T-helper 17 cell (primary cell): ENCODE measurements around the gene VSIG10L2. TPM values are rescaled to one million over a fixed set of nuclear protein-coding genes. Genes with fewer than 3 reads are reported as not detected.

ENCODE experiments used
- ATAC-seq: fragments of 150-1000 bp; cut with Tn5 transposase; 2 replicates; pipeline ENCODE4 v1.10.0; 2021; ENCODE audit warnings: mild to moderate bottlenecking, moderate library complexity
- DNase-seq, 3 donors: peaks; one replicate each; pipeline versions ENCODE4 v3.0.0 to v3.0.0-alpha.2; 2020 to 2021
- H3K9me3 ChIP-seq: one replicate; pipeline ENCODE4 v1.7.0; 2013; ENCODE audit warnings: low read length, mild to moderate bottlenecking; ENCODE audit not compliant: control insufficient read depth, poor library complexity, severe bottlenecking
- H3K27ac Mint-ChIP-seq: one replicate; pipeline ENCODE4 v1.8.0; 2022; ENCODE audit warnings: mild to moderate bottlenecking, moderate library complexity, mixed read lengths
- H3K27me3 Mint-ChIP-seq: one replicate; pipeline ENCODE4 v1.8.0; 2022; ENCODE audit warnings: mixed read lengths
- H3K36me3 Mint-ChIP-seq: one replicate; pipeline ENCODE4 v1.8.0; 2022; ENCODE audit warnings: low read depth, mixed read lengths
- H3K4me1 Mint-ChIP-seq: one replicate; pipeline ENCODE4 v1.8.0; 2022; ENCODE audit warnings: mild to moderate bottlenecking, mixed read lengths
- H3K4me3 Mint-ChIP-seq: one replicate; pipeline ENCODE4 v1.8.0; 2022; ENCODE audit warnings: mild to moderate bottlenecking, moderate library complexity, mixed read lengths
- total RNA-seq, 4 donors: library from RNA in 2 of 4; stranded (reverse) in 2 of 4; gene quantifications; one replicate each; pipeline ENCODE4 v1.2.3 and lab custom pipeline; 2022 to 2026

VSIG10L2 gene
- total RNA-seq, 2 donors from 2014 or later, result not detected

DNA sequence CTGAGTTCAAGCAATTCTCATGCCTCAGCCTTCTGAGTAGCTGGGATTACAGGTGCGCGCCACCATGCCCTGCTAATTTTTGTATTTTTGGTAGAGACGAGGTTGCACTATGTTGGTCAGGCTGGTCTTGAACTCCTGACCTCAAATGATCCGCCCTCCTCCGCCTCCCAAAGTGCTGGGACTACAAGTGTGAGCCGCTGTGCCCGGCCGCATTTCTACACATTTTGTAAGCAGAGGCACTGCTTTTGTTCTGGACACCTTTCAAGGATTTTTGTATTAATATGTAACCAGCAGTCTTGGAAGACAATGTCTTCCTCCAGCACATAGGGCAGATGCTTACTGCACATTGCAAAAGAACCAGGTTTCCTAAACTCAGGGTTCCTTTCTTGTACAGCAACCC is 11.4 kb upstream of the VSIG10L2 start:
- peaks cover 7% of the 10 kb centered on the region for H3K4me1 Mint-ChIP-seq

GRCh38 chr11:125935056-125935455 is 10.8 kb upstream of the VSIG10L2 start:
- no peaks in the 10 kb centered on the region for H3K9me3 ChIP-seq
- Mint-ChIP-seq H3K4me3 (no peak overlapping the region), H3K4me1 (peaks cover 7% of the 10 kb centered on the region), H3K27ac (no peak overlapping the region), H3K27me3 (peaks cover 16% of the 10 kb centered on the region), H3K36me3 (no peaks in the 10 kb centered on the region)
- ATAC-seq (no peak), DNase-seq (no peak)

More for the DNA sequence above, 11.4 kb upstream of the VSIG10L2 start:
- no peaks in the 10 kb centered on the region for H3K36me3 Mint-ChIP-seq
- no peak overlapping the region for H3K4me3 Mint-ChIP-seq
- H3K9me3 ChIP-seq, result no peaks in the 10 kb centered on the region
- ATAC-seq (no peak), DNase-seq (no peak)
- no peak overlapping the region for H3K27ac Mint-ChIP-seq
- peaks cover 22% of the 10 kb centered on the region for H3K27me3 Mint-ChIP-seq

GRCh38 chr11:125935618-125936199 is 10.1 kb upstream of the VSIG10L2 start:
- no peaks in the 10 kb centered on the region for H3K9me3 ChIP-seq
- H3K4me3 Mint-ChIP-seq, result no peak overlapping the region
- ATAC-seq (no peak), DNase-seq (no peak)
- H3K4me1 Mint-ChIP-seq, result peaks cover 7% of the 10 kb centered on the region
- H3K27ac Mint-ChIP-seq, result no peak overlapping the region
- H3K27me3 Mint-ChIP-seq, result peaks cover 10% of the 10 kb centered on the region
- no peaks in the 10 kb centered on the region for H3K36me3 Mint-ChIP-seq

DNA sequence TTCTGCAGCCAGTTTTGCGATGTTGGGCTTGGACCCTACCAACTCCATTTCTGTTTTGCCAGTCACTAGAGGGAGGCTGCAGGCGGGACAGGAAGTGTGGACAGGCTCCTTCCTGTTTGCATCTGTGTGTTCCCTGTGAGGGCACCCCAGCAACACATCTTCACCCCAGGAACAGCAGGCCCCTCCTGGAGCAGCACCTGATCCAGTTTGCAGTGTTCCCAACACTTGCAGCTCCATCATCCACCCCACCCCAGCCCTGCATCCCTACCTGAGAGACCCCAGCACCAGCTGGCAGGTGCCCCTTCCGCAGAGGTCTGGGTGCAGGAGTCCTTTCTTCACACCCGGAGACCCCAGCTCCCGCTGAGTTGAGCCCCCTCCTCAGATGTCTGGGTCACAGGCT is 7.4 kb upstream of the VSIG10L2 start:
- DNase-seq, result no peak
- no peaks in the 10 kb centered on the region for H3K9me3 ChIP-seq
- no peak overlapping the region for H3K4me3 Mint-ChIP-seq
- peaks cover 15% of the 10 kb centered on the region for H3K4me1 Mint-ChIP-seq
- H3K36me3 Mint-ChIP-seq, result no peaks in the 10 kb centered on the region
- H3K27me3 Mint-ChIP-seq, result peaks cover 14% of the 10 kb centered on the region
- no peak for ATAC-seq
- no peak overlapping the region for H3K27ac Mint-ChIP-seq

DNA sequence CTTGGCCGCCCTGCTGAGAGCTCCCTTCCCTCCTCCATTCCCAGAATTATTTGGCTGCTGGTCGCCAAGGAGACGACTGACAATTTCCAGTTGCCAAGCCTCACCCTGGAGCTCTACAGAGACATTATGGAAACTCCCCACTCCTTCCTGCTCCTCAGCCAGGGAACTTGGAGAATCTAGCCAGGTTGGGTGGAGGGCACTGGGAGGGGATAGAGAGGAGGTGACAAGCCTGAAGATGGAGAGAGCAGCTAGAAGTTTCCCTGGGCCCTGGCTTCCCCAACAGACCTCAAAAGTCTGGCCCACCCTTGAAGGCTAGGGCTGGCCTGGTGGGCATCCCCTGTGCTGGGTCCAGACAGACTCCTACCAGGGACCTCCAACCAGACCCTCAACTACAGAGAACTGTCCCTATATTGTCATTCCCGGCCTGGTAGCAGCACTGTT is 6.7 kb upstream of the VSIG10L2 start:
- H3K9me3 ChIP-seq, result no peaks in the 10 kb centered on the region
- Mint-ChIP-seq H3K27me3 (peaks cover 12% of the 10 kb centered on the region), H3K4me1 (peaks cover 17% of the 10 kb centered on the region), H3K36me3 (no peaks in the 10 kb centered on the region), H3K27ac (no peak overlapping the region), H3K4me3 (no peak overlapping the region)
- DNase-seq (no peak), ATAC-seq (no peak)

GRCh38 chr11:125940145-125940544 is 5.7 kb upstream of the VSIG10L2 start:
- Mint-ChIP-seq H3K36me3 (no peaks in the 10 kb centered on the region), H3K4me3 (no peak overlapping the region), H3K4me1 (peaks cover 19% of the 10 kb centered on the region), H3K27ac (no peak overlapping the region), H3K27me3 (peaks cover 12% of the 10 kb centered on the region)
- ATAC-seq, result no peak
- no peaks in the 10 kb centered on the region for H3K9me3 ChIP-seq
- DNase-seq, result no peak

GRCh38 chr11:125941267-125941618 is 4.6 kb upstream of the VSIG10L2 start:
- Mint-ChIP-seq H3K36me3 (no peaks in the 10 kb centered on the region), H3K27ac (peak overlapping the region; percentile 67), H3K4me1 (peaks cover 19% of the 10 kb centered on the region), H3K27me3 (peaks cover 12% of the 10 kb centered on the region), H3K4me3 (no peak overlapping the region)
- DNase-seq (no peak), ATAC-seq (no peak)
- no peaks in the 10 kb centered on the region for H3K9me3 ChIP-seq

GRCh38 chr11:125941619-125942611 is 3.9 kb upstream of the VSIG10L2 start:
- Mint-ChIP-seq H3K4me3 (peak overlapping the region; percentile 33), H3K27ac (peak overlapping the region; percentile 67)
- ATAC-seq, result peak; percentile 70

DNA sequence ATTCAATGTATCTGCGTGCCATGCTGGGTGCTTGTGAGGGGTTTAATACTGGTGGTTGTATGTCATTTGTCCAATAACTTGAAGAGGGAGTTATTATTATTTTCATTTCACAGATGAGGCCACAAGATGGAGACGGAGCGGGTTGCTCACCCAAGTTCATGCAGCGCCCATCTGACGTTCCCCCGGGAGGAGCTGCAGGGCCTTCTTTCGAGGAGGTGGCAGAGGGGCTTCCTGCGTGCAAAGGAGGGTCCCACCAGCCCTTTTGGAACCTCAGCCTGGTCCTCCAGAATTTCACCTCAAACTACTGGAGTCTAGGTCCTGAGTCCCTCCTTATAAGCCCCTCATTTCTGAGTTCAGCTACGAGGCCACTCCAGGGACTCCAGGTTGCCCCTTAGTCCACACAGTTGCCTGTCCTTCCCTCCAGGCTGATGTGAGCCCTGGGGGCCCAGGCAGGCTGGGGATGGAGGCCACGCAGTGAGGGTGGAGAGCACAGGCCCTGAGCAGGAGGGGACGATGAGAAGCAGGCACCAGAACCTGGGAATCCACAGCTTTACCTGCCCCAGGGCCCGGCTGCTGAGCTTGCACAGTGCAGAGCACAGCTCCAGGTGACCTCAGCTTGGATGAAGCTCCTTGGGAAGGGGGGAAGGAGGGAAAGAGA is 2.9 kb upstream of the VSIG10L2 start:
- H3K4me1 Mint-ChIP-seq, result peaks cover 19% of the 10 kb centered on the region
- H3K9me3 ChIP-seq, result no peaks in the 10 kb centered on the region
- H3K36me3 Mint-ChIP-seq, result no peaks in the 10 kb centered on the region
- no peak overlapping the region for H3K4me3 Mint-ChIP-seq
- DNase-seq (no peak), ATAC-seq (no peak)
- no peak overlapping the region for H3K27ac Mint-ChIP-seq
- peaks cover 15% of the 10 kb centered on the region for H3K27me3 Mint-ChIP-seq

More at GRCh38 chr11:125941619-125942611, 3.9 kb upstream of the VSIG10L2 start:
- Mint-ChIP-seq H3K27me3 (peaks cover 12% of the 10 kb centered on the region), H3K4me1 (peaks cover 19% of the 10 kb centered on the region), H3K36me3 (no peaks in the 10 kb centered on the region)
- peak in 2 of 3 donors; percentile 13 to 28 for DNase-seq
- no peaks in the 10 kb centered on the region for H3K9me3 ChIP-seq

DNA sequence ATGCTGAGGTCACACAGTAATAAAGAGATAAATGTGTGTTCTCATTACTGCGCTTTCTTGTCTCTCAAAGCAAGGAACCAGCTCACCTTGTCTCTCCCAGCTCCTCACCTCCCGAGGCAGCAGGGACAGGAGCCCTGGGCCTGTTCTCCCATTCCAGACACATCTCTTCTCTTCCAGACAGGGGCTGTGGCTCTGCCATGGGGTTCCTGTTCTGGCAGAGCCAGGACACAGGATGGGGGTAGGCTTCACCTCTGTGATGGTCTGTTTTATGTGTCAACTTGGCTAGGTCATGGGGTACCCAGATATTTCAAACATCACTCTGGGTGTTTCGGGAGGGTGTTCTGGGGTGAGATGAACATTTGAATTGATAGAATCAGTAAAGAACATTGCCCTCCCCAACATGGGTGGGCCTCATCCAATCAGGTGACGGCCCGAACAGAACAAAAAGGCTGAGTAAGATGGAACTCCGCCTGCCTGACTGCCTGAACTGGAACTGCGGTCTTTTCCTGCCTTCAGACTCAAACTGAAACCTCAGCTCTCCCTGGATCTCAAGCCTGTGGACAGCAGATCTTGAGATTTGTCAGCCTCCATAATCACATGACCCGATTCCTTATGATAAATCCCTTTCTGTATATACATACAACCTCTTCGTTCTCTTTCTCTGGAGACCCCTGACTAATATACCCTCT is 2.0 kb upstream of the VSIG10L2 start:
- no peaks in the 10 kb centered on the region for H3K36me3 Mint-ChIP-seq
- no peak overlapping the region for H3K27ac Mint-ChIP-seq
- no peak overlapping the region for H3K4me3 Mint-ChIP-seq
- ATAC-seq (no peak), DNase-seq (no peak)
- H3K27me3 Mint-ChIP-seq, result peaks cover 16% of the 10 kb centered on the region
- no peaks in the 10 kb centered on the region for H3K9me3 ChIP-seq
- H3K4me1 Mint-ChIP-seq, result peaks cover 13% of the 10 kb centered on the region

- Mint-ChIP-seq H3K4me3 (no peak overlapping the region), H3K36me3 (no peaks in the 10 kb centered on the region), H3K27ac (no peak overlapping the region), H3K4me1 (peaks cover 12% of the 10 kb centered on the region), H3K27me3 (peaks cover 22% of the 10 kb centered on the region)
- H3K9me3 ChIP-seq, result no peaks in the 10 kb centered on the region
- DNase-seq, result no peak
- ATAC-seq, result no peak
These were observed 1.4 kb upstream of the VSIG10L2 start for GRCh38 chr11:125944350-125945010.

DNA sequence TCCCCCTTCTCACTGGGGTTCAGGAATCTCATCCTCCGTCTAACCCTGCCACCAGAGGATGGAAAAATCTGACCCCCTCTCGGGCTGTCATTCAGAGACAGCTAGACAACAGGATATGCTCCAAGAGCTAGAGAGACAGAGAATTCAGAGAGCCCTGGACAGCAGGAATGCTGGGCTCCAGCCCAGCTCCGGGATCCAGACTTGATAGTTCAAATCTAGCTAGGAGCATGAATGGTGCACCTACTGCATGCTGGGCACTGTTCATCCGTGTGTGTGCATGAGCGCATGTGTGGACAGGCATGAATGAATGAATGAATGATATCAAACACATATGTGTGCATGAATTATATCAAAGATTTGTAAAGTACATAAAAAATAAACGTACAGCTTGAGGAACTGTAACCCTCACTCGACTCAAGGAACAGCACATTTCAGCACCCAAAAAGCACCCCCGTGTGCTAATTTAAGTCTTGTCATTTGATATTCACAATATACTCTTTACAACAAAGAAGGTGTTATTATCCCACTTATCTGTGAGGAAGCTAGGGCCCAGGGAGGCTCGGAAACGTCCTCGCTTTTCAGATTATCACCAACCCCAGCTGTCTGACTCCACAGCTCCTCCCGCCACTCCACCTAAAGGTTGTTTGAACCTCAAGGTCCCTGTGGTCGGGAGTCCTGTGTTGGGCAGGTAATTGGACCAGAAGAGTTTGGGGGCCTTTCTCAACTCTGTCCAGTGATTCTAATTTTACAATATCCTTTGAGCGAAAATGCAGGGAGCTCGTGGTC is 640 bp upstream of the VSIG10L2 start:
- no peak overlapping the region for H3K27ac Mint-ChIP-seq
- no peaks in the 10 kb centered on the region for H3K36me3 Mint-ChIP-seq
- no peaks in the 10 kb centered on the region for H3K9me3 ChIP-seq
- H3K4me1 Mint-ChIP-seq, result peaks cover 12% of the 10 kb centered on the region
- H3K27me3 Mint-ChIP-seq, result peaks cover 29% of the 10 kb centered on the region
- no peak for ATAC-seq
- no peak overlapping the region for H3K4me3 Mint-ChIP-seq
- DNase-seq, result no peak
